GM13976 (cell line): Measurements from ENCODE around the gene GYG2.
"Not testable (repeated sequence)": the region's sequence is repeated elsewhere in the genome, so short reads cannot be mapped to it uniquely, and the experiment has no call there.

ENCODE experiments used
- DNase-seq: peaks from one replicate; pipeline ENCODE4 v3.0.0; 2012; ENCODE audit warnings: low spot score
- in situ Hi-C: fragments of 300-500 bp; cut with MboI; formaldehyde crosslinking; loops from one replicate; pipeline ENCODE4 v1.12.0; 2022; ENCODE audit warnings: low sequenced_read_pairs, mixed read lengths, inconsistent platforms; ENCODE audit not compliant: unreplicated experiment
- TF ChIP-seq, protein P1 (sequence below): IDR thresholded peaks from 2 replicates; pipeline ENCODE4 v1.5.1; 2012; ENCODE audit warnings: borderline replicate concordance, mild to moderate bottlenecking; ENCODE audit not compliant: insufficient read depth; ENCODE audit errors: extremely low read depth, missing control alignments, control extremely low read depth

Gene GYG2

GRCh38 chrX:2785538-2785937 lies 43.2 kb upstream of the GYG2 start:
- no peak for DNase-seq
- TF ChIP-seq, protein P1, sequence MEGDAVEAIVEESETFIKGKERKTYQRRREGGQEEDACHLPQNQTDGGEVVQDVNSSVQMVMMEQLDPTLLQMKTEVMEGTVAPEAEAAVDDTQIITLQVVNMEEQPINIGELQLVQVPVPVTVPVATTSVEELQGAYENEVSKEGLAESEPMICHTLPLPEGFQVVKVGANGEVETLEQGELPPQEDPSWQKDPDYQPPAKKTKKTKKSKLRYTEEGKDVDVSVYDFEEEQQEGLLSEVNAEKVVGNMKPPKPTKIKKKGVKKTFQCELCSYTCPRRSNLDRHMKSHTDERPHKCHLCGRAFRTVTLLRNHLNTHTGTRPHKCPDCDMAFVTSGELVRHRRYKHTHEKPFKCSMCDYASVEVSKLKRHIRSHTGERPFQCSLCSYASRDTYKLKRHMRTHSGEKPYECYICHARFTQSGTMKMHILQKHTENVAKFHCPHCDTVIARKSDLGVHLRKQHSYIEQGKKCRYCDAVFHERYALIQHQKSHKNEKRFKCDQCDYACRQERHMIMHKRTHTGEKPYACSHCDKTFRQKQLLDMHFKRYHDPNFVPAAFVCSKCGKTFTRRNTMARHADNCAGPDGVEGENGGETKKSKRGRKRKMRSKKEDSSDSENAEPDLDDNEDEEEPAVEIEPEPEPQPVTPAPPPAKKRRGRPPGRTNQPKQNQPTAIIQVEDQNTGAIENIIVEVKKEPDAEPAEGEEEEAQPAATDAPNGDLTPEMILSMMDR = no peak
- in situ Hi-C loops = no loop called here

DNA sequence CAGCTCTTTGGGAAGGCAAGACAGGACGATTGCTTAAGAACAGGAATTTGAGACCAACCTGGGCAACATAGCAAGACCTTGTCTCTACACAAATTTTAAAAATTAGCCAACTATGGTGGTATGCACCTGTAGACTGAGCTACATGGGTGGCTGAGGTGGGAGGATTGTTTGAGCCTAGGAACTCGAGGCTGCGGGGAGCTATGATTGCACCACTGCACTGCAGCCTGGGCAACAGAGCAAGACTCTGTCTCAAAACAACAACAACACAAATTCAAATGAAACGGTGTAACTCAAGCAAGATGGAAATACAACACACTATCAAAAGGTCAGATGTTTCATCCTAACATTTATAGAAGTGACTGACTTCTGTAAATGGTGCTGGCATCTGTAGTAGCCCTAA lies 39.8 kb upstream of the GYG2 start:
- TF ChIP-seq, protein P1 = no peak
- DNase-seq = no peak
- in situ Hi-C loops = no loop called here

- DNase-seq = no peak
- in situ Hi-C loops = no loop called here
- TF ChIP-seq, protein P1 = no peak
These were observed 39.2 kb upstream of the GYG2 start for GRCh38 chrX:2789569-2789968.

GRCh38 chrX:2793752-2794151 lies 35.0 kb upstream of the GYG2 start:
- in situ Hi-C loops = no loop called here
- TF ChIP-seq, protein P1 = no peak
- DNase-seq = no peak

GRCh38 chrX:2794336-2794735 lies 34.4 kb upstream of the GYG2 start:
- in situ Hi-C loops = no loop called here
- TF ChIP-seq, protein P1 = no peak
- DNase-seq = no peak

DNA sequence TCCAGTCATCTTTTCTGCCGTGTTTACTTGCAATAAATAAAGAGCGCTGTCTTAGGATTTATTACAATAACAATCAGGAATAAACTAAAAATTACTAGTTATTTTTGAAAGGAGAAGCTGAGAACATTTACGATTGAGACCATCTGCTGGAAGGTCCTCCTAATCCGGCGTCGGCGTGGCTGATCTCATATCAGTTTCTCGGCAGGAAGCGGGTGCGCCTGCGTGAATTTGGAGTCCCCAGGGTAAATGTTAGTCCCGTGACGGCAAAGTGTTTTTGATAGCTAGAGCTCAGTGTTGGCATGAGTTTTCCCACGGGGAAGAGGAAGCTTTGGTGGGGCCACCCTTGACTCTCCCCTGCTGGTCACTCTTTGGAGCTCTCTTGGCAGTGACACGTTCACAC lies 31.9 kb upstream of the GYG2 start:
- DNase-seq, in situ Hi-C loops: not testable (repeated sequence)

GRCh38 chrX:2799369-2799768 lies 29.4 kb upstream of the GYG2 start:
- DNase-seq = no peak
- in situ Hi-C loops = no loop called here
- TF ChIP-seq, protein P1 = no peak

GRCh38 chrX:2799980-2800379 lies 28.8 kb upstream of the GYG2 start:
- in situ Hi-C loops = loop anchor here (25.0 kb wide), 1 partner anchor 1138 kb away; no protein-coding TSS in a partner anchor
- DNase-seq = not testable (repeated sequence)
